NCI-H446 treated with DMSO at 0.1 percent for 48 hours (cell line): ENCODE data around the gene MTG1.
"Not testable (repeated sequence)": the region's sequence is repeated elsewhere in the genome, so short reads cannot be mapped to it uniquely, and the experiment has no call there.

Experiments used
- DNase-seq: peaks from one replicate; lab custom pipeline; 2025; lab: John Stamatoyannopoulos, UW

MTG1 gene

GRCh38 chr10:133400624-133401424 lies 6.9 kb downstream of the MTG1 start:
- DNase-seq: no peak

GRCh38 chr10:133401500-133401899 lies 7.5 kb downstream of the MTG1 start:
- no peak for DNase-seq

DNA sequence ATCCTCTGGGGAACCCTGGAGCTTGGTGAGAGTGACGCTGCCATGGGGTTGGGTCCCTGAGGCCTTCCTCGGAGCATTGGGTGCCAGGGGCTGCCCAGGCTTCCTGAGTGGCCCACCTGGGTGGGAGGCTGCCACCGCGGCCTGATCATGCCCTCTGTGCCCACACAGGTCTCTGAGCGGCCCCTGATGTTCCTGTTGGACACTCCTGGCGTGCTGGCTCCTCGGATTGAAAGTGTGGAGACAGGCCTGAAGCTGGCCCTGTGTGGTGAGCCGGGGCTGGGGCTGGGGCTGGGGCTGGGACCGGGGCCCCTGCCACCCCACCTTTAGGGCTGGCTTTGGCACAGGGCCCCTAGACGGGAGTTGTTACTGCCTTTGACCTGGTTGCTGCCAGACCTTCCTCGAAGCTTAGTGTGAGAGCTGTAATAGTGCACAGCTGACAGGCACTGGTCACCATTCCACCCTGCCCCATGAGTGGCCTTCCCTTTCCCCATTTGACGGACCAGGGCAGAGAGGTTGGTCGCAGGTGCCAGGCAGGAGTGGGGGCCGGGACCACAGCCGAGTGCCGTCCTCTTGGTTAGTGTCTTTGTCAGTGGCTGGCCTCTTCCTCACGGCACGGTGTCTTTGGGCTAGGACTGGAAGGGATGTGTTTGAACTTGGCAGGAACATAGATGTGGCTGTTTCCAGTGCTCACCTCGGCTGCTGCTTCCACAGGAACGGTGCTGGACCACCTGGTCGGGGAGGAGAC lies 8.2 kb downstream of the MTG1 start:
- DNase-seq: no peak

DNA sequence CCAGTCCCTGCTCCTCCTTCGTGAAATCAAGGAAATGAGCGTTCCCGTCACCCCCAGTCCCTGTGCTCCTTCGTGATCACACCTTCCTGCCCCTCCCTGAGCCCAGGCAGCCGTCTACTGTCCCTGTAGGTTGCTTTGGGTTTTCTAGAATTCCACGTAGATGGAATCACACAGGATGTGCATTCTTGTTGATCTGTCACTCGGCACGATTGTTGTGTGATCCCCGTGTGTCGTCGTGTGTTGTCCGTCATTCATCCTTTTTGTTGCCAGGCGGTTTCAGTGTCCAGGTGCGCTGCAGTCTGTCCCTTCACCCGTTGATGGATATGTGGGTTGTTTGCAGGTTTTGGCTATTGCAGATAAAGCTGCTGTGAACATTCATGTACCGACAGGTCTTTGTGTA lies 9.4 kb downstream of the MTG1 start:
- DNase-seq: no peak

GRCh38 chr10:133403784-133404183 lies 9.8 kb downstream of the MTG1 start:
- no peak for DNase-seq

DNA sequence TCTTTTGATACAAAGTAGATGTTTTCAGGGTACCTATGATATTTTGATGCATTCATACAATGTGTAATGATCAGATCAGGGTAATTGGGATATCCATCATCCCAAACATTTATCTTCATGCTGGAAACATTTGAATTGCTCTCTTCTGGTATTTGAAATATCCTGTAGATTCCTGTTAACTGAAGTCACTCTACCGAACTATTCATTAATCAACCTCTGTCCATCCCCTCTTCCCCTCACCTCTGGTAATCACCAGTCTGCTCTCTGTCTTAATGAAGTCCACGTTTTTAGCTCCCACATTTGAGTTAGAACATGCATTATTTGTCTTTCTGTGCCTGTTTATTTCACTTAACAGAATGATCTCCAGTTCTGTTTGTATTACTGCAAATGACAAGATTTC lies 11.3 kb downstream of the MTG1 start:
- no peak for DNase-seq

GRCh38 chr10:133405844-133406527 lies 12.0 kb downstream of the MTG1 start:
- no peak for DNase-seq

DNA sequence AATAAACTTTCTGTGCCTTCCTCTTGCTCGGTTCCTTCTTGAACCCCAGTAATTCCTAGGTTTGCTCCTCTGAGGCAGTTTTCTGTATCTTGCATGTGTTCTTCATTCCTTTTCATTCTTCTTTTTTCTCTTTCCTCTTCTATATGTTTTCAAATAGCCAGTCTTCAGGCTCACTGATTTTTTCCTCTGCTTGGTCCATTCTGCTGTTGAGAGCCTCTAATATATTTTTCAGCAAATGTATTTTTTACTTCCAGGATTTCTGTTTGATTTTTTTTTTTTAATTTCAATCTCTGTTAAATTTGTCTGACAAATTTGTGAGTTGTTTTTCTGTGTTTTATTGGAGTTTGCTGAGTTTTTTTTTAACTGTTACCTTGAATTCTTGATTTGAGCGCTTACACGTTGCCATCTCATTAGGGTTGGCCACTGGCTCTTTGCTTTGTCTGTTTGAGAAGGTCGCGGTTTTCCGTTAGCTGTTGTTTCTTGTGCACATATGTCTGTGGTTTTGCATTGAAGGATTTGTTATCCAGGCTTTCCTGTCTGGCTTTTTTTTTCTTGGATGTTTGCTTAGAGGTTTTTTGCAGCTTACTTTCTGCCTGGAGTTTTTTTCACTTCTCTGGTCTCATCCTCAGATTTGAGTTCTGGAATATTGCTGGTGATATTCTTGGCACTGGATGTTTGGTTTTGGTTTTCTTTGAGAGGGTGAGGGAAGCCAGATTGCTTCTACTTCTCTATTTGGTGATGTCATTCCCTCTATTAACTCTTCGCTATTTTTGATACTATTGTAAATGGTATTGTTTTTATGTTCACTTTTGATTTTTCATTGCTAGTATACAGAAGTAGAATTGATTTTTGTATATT lies 17.8 kb downstream of the MTG1 start:
- DNase-seq: no peak

DNA sequence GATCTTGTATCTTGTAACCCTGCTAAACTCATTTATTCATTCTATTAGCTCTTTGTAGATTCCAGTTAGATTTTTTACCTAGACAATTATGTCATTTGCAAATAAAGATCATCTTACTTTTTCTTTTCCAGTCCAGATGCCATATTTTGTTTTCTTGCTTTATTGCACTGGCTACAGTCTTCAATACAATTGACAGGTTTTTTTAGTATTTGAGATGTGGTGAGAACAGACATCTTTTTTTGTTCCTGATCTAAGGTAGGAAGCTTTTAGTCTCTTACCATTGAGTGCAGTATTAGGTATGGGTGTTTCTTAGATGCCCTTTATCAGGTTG lies 18.4 kb downstream of the MTG1 start:
- no peak for DNase-seq

DNA sequence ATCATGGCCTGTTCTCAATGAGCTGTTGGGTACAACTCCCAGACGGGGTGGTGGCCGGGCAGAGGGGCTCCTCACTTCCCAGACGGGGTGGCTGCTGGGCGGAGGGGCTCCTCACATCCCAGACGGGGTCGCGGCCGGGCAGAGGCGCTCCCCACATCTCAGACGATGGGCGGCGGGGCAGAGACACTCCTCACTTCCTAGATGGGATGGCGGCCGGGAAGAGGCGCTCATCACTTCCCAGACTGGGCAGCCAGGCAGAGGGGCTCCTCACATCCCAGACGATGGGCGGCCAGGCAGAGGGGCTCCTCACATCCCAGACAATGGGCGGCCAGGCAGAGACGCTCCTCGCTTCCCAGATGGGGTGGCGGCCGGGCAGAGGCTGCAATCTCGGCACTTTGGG lies 20.4 kb downstream of the MTG1 start:
- DNase-seq: not testable (repeated sequence)

GRCh38 chr10:133415752-133416151 lies 21.8 kb downstream of the MTG1 start:
- no peak for DNase-seq

DNA sequence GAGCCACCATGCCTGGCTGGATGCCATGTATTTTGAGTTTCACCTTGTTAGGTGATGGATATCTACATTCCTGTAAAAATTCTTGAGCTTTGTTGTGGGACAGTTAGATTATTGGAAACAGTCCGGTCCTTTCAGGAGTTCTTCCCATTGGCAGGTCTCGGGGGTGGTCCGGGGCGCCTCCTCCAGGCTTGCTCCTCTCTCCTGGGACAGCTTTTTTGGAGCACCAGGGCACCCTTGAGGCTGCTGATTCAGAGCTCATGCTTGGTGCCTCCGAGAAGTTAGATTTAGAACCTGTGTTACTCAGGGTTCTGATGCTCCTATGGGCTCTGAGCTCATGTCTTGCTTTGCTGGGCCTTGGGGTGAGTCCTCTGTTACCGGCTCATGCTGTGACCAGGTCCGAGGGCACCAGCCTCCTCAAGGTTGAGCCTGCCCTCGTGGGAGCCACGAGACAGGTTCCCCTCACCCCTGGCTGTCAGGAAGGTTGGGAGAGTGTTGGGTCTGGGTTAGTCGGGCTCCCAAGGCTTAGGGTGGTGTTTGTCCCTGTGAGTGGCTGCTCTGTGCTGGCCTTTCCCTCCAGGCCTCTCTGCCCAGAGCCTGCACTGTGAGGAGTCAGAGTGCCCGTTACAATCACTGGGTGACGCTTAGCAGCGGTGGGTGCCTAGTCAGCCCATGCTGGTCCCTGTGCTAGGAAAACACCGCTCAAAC lies 24.5 kb downstream of the MTG1 start:
- no peak for DNase-seq

DNA sequence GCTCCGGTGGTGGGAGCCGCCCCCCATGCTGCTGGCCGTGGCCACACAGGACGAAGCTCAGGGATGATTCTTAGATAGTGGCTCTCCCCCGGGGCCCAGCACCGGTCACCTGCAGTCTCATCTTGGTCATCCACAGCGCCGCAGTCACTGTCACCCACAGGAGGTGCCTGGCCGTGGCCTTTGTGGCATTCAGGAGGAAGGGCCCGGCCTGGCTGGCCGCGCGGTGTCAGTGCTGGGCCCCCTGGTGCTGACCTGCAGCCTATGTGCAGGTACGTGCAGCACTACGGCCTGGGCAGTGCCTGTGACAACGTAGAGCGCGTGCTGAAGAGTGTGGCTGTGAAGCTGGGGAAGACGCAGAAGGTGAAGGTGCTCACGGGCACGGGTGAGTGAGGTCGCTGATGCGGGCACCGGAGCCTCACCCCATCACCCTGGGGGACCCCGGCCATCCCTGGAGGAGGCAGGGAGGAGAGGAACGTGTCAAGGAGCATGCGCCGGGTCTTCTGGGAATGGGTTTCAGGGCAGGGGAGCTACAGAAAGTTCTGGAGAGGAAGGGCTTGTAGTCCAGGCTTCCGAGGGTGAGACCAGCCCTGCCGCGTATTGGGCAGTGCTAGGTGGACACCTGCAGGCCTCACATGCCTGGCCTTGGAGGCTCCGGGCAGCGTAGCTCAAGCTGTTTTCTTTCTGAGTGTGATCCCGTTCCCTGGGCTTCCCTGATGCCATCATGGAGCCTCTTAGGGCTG lies 25.4 kb downstream of the MTG1 start:
- no peak for DNase-seq

DNA sequence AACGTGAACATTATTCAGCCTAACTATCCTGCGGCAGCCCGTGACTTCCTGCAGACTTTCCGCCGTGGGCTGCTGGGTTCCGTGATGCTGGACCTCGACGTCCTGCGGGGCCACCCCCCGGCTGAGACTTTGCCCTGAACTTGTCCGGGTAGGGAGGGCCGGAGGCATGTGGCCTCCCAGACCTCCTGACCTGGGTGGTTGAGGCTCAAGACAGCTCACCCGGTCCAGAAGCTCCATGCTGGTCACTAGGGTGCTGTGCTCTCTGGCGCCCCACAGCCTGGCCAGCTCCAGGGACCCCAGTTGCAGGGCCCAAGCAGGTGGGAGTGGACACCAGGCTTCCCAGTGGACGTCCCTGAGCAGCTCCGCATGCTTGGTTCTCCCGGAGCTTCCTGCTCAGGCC lies 26.1 kb downstream of the MTG1 start:
- no peak for DNase-seq

- no peak for DNase-seq
Measured at GRCh38 chr10:133420579-133420978, 26.6 kb downstream of the MTG1 start.

- DNase-seq: no peak
Measured at GRCh38 chr10:133421336-133422222, 27.6 kb downstream of the MTG1 start.

- no peak for DNase-seq
Measured at GRCh38 chr10:133422223-133422806, 28.4 kb downstream of the MTG1 start.

DNA sequence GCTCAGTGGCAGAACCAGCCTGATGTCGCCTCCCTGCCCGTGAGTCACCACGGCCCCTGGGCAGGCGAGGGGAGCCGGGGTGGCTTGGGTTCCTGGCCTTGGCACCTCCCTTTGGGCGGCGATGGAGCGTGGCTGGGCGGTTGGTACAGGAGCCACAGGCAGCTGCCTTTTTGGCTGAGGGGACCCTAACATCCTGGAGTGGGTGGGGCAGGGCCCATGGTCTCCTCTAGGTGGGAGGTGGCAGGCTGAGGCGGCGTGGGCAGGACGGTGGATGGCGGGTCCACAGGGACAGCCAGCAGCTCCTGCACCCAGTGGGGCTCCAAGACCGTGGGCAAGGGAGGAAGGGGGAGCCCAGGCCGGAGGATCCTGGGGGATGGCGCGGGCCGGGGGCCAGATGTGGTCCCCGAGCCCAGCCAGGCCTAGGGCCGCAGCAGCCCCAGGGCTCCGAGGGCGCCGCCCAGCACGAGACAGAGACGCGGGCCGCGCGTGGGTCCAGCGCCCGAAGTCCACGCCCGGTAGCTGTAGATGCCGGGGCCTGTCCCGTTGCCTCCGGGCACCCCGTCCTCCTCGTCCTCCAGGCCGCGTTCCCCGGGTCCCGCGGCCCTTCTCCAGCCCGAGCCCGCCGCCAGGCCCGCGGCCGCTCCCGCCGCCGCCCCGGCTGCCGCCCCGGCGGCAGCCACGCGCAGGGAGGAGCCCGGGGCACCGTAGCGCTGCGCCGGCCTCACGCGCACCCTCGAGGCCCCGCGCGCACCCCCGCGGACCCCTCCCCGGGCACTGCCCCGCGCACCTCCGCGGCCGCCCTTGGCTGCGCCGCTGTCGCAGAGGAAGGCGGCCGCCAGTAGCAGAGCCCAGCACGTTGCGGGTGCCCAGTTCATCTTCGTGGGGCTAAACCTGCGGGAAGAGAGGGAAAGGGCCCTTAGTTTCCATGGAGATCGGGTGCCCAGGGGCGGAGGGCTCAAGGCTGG lies 29.1 kb downstream of the MTG1 start:
- DNase-seq: no peak
